ENCODE results near the gene TMEM179B.

GRCh38 chr11:62787005-62787759 is at the start of gene TMEM179B:
- TF ChIP-seq POLR2A (IDR thresholded peaks at IDR 0.05; ENCODE audit: low read depth, low read length) (peak; percentile 81), MAZ (IDR thresholded peaks at IDR 0.05; ENCODE audit: borderline replicate concordance, low read depth, low read length) (peak; percentile 91; the same call in 1 of the 2 replicates), MAFK (IDR thresholded peaks at IDR 0.05; ENCODE audit: low read depth, low read length) (no peak), CTCF (conservative IDR thresholded peaks at IDR 0.05; ENCODE audit: low read depth, low read length) (peak; percentile 74), ELK1 (IDR thresholded peaks at IDR 0.05; ENCODE audit: borderline replicate concordance, low read depth, low read length) (no peak), RCOR1 (IDR thresholded peaks at IDR 0.05; ENCODE audit: insufficient replicate concordance, low read length) (peak; percentile 92), CEBPB (IDR thresholded peaks at IDR 0.05; ENCODE audit: low read depth, low read length) (no peak), CHD1 (IDR thresholded peaks at IDR 0.05; ENCODE audit: low read depth, low read length) (0 out of 2 replicates have a peak, but pooled peaks have one; percentile 34), BHLHE40 (IDR thresholded peaks at IDR 0.05; ENCODE audit: low read depth, low read length) (no peak)

All from IMR-90 (cell line).